Astrocyte (in vitro differentiated cells and primary cell): Measurements from ENCODE around the gene ZNF618.

ENCODE experiments used
- CTCF ChIP-seq: IDR thresholded peaks from 2 replicates; pipeline ENCODE4 v1.5.1; 2011; ENCODE audit warnings: low read depth, mild to moderate bottlenecking, inconsistent platforms, low read length, moderate library complexity; ENCODE audit not compliant: insufficient read depth
- EZH2 ChIP-seq: IDR thresholded peaks from 2 replicates; pipeline ENCODE4 v1.6.1; 2012; ENCODE audit warnings: mild to moderate bottlenecking, low read length, inconsistent platforms; ENCODE audit not compliant: insufficient read depth

GRCh38 chr9:114071197-114071795, 195.2 kb downstream of the ZNF618 start:
- TF ChIP-seq CTCF: no peak
- no peak for TF ChIP-seq EZH2
